K562 (cell line): Measurements from ENCODE around the gene SHF. TPM values are rescaled to one million over a fixed set of nuclear protein-coding genes. Genes with fewer than 3 reads are reported as not detected.

Experiments
- BACH1 ChIP-seq: fragments of 200-800 bp; sonication (Bioruptor generic); IDR thresholded peaks from 2 replicates; pipeline ENCODE4 v1.6.1; 2016; ENCODE audit warnings: missing genetic modification characterization, missing compliant biosample characterization
- CUX1 ChIP-seq: fragments of 200-800 bp; sonication (Bioruptor generic); IDR thresholded peaks from 2 replicates; pipeline ENCODE4 v1.6.1; 2016; ENCODE audit warnings: missing genetic modification characterization, missing compliant biosample characterization
- POLR2G ChIP-seq: fragments of 200-400 bp; formaldehyde crosslinking; IDR thresholded peaks from 2 replicates; pipeline ENCODE4 v1.6.1; 2017; ENCODE audit warnings: low read depth, mild to moderate bottlenecking, antibody characterized with exemption, low read length, moderate library complexity
- SIRT6 ChIP-seq: IDR thresholded peaks from one replicate; pipeline ENCODE4 v1.6.1; 2012; ENCODE audit warnings: low read depth, mild to moderate bottlenecking, control low read depth, inconsistent platforms, low read length, moderate library complexity
- UBTF ChIP-seq, 2 experiments: IDR thresholded peaks; 2 replicates each; pipeline ENCODE4 v1.6.1; 2012; ENCODE audit warnings: improper control_type of control experiment in 2 of 2, low read depth in 2 of 2, low read length in 2 of 2, borderline replicate concordance in 1 of 2
- ZBTB49 ChIP-seq: sonication (generic); formaldehyde crosslinking; IDR thresholded peaks from 2 replicates; pipeline ENCODE4 v1.8.0; 2022; ENCODE audit warnings: missing genetic modification reagents, mild to moderate bottlenecking, borderline replicate concordance
- polyA plus RNA-seq, 8 experiments: library from polyadenylated mRNA; depleted of rRNA in 4 of 8; stranded (reverse) in 5 of 8; unstranded in 3 of 8; fragments of >200 nt; fragmentation: Nextera tagmentation in 2 of 8; fragmentation: Illumina TruSeq in 1 of 8; extraction: Ambion mirVana in 2 of 8; extraction: Trizol in 1 of 8; gene quantifications; 2 replicates each; pipeline versions ENCODE4 v1.2.1 to v1.2.3, GENCODE V29; 2011 to 2014; ENCODE audit warnings: inconsistent platforms in 1 of 8, missing spikeins in 1 of 8
- total RNA-seq, 7 experiments: library from RNA; depleted of rRNA in 6 of 7; stranded (reverse); fragments of >200 nt in 6 of 7; fragmentation: Illumina TruSeq in 2 of 7; extraction: Trizol in 2 of 7; gene quantifications; 2 replicates each; pipeline versions ENCODE4 v1.2.1 to v1.2.3, GENCODE V29; 2011 to 2021; ENCODE audit warnings: low replicate concordance in 1 of 7

SHF gene
- total and polyA plus RNA-seq, 9 of the 15 experiments (the other 6 are each of a cell fraction or from before 2014, with no cell fraction given): 0.51 to 2.2 (median 0.85) TPM; not detected in 2

- peak in 1 of 2 experiments; percentile 26; a peak in 1 of 4 replicates for TF ChIP-seq UBTF (IDR thresholded peaks at IDR 0.05; ENCODE audit: borderline replicate concordance in 1 of 2, low read depth in 2 of 2, low read length in 2 of 2)
- TF ChIP-seq POLR2G: peak; percentile 81
- TF ChIP-seq SIRT6: no peak
- TF ChIP-seq ZBTB49 (CRISPR knock-in tag): no peak
- TF ChIP-seq CUX1 (CRISPR knock-in tag): no peak
- TF ChIP-seq BACH1 (tag): no peak
Measured at GRCh38 chr15:45198337-45199135, 10.8 kb upstream of the SHF start (continued).
